HFF-Myc (cell line): Measurements from ENCODE around the gene KCNK2.
A peak's percentile ranks its signal among the peaks of the same experiment; 100 is the strongest.

ENCODE experiments used
- DNase-seq: peaks from one replicate; pipeline ENCODE4 v3.0.0-alpha.2; 2011; ENCODE audit warnings: low read depth; ENCODE audit errors: extremely low read depth
- H3K4me3 ChIP-seq: replicated peaks from 2 replicates; pipeline ENCODE4 v1.5.1; 2011; ENCODE audit warnings: low read depth, mild to moderate bottlenecking, control low read depth, low read length
- TF ChIP-seq, protein P1 (sequence below): IDR thresholded peaks from 2 replicates; pipeline ENCODE4 v1.5.1; 2012; ENCODE audit warnings: mild to moderate bottlenecking, low read depth, low read length, control low read depth; ENCODE audit errors: missing control alignments

KCNK2 gene

DNA sequence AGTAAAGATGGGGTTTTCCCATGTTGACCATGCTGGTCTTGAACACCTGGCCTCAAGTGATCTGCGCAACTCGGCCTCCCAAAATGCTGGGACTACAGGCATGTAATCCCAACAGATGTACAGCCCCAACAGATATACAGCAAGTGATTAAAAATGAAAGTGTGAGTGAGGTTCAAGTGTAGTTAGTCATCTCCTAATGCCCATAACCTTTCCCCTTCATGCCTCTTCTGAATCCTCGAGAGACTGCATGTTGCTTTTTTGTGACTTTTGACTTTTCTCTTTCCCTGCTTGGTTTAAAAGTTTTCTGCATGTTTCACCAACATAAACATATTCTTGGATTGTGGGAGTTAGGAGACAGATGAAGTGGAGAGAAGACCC, 31.2 kb downstream of the KCNK2 start:
- DNase-seq = peak; percentile 6
- no peak overlapping the region for H3K4me3 ChIP-seq
- TF ChIP-seq, protein P1, sequence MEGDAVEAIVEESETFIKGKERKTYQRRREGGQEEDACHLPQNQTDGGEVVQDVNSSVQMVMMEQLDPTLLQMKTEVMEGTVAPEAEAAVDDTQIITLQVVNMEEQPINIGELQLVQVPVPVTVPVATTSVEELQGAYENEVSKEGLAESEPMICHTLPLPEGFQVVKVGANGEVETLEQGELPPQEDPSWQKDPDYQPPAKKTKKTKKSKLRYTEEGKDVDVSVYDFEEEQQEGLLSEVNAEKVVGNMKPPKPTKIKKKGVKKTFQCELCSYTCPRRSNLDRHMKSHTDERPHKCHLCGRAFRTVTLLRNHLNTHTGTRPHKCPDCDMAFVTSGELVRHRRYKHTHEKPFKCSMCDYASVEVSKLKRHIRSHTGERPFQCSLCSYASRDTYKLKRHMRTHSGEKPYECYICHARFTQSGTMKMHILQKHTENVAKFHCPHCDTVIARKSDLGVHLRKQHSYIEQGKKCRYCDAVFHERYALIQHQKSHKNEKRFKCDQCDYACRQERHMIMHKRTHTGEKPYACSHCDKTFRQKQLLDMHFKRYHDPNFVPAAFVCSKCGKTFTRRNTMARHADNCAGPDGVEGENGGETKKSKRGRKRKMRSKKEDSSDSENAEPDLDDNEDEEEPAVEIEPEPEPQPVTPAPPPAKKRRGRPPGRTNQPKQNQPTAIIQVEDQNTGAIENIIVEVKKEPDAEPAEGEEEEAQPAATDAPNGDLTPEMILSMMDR = no peak

DNA sequence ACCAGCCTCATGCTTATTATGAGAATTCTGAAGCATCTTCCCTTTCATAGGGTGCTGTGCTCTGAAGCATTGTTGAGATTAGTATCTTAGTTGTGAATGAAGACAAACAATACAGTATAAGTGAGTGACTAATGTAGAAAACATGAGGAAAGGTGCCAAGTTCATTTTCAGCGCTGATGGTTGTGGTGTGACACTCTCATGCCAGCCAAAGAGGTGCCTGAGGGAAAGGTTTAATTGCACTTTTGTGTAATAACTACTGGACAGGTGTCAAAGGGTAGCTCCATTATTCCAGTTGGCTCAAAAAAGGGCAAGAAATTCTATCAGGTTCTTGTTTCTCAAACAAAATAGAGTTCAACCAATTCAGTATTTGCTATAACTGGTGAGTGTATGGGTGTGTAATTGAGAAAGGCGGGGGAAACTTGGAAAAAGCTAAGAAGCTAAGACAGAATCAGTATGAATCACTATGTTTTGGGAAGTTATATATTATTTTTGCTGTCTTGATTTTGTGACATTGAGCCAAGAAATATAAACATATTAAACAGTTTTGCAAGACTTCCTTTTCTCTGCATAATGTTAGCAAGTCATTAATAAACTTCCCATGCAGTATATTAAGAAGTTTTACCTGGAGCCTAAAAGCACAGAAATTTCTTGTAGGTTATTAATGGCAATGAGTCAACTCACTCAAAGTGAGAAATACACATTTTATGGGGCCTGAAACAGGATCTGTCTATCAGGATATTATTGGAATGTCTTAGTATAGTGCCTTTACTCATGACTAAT, 31.8 kb downstream of the KCNK2 start:
- DNase-seq = peak; percentile 56

DNA sequence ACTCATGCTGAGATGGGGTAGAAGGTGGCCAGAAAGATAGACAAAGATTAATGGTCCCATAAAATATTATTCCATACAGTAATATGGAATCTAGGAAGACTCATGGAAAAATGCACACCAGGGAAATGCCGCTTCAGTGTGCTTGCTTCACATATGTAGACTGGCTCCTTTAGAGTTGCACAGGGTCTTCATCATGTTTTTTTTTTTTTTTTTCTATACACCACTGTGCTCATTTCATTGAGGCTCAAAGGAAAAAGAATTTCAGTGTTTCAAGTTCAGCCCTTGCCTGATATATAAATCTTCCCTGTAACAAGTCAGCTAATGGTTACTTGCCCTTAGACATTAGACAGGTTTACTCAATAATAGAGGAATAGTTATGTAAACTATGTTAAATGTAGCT, 33.2 kb downstream of the KCNK2 start:
- H3K4me3 ChIP-seq = no peak overlapping the region
- no peak for DNase-seq
- TF ChIP-seq, protein P1 = no peak

More for the DNA sequence above, 31.8 kb downstream of the KCNK2 start:
- H3K4me3 ChIP-seq = no peak overlapping the region
- TF ChIP-seq, protein P1 = no peak

DNA sequence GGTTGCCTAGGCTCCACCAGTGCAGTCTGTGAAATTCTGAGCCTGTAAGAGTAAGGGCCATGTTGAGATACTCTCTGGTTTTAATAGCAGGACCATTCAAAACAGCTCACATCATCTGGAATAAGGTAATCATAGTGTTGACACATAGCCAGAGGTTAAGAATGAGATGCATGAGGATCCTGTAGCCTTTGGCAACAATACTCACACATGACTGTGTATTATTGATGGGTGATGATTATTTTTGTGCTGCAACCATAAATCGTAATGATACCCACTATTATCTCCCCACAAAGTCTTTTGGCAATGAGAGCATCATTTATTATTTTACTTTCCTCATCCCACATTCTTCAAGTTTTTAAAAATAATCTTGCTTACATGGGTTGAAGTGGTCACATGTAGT, 35.5 kb downstream of the KCNK2 start:
- DNase-seq = no peak
- TF ChIP-seq, protein P1 = no peak
- no peak overlapping the region for H3K4me3 ChIP-seq

DNA sequence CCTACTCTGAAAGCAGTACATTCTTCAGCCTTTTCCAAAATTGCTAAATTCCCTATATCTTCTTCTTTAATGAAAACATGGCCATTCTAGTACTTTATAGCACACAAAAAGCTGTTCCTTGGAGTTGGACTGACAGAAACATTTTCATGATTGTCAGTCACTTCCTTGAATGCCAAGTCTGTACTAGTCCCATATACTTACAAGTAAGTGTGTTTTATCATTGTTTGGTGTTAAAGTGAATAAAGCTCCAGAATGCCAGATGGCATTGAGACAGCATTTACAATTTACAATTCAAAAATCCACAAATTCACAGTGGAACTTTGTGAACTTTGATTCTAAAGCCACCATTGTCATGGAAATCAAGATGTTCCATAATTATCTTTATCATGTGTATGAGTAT, 36.5 kb downstream of the KCNK2 start:
- no peak overlapping the region for H3K4me3 ChIP-seq

DNA sequence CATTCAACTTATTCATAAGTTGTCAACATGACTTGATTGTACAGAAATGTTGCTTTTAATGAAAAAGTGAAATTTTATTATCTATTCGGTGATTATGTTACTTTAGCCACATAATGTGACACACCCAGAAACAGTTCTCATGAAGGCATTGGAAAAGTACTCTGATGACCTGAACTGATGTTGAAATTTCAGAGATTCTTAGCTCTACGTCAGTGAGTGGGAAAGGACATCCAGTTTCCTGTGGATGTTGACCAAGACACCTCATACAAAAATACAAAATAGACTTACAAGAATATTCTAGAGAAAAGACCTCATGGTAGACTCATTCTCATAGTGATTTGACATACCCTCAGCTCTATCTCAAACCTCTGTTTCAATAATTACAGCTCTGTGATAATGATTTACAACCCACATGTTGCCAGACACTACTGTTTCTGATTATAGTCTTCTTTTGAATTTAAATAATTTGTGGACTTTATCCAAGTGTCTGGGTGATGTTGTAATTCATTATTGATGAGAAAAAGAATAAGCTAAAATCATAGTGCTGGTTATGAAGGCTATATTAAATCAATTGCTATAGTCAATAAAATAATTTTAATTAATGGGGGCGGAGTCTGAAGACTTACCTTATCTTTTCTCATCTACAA, 37.3 kb downstream of the KCNK2 start:
- no peak for DNase-seq

More for the DNA sequence above, 36.5 kb downstream of the KCNK2 start:
- no peak for DNase-seq
- TF ChIP-seq, protein P1 = no peak

More for the DNA sequence above, 37.3 kb downstream of the KCNK2 start:
- TF ChIP-seq, protein P1 = no peak
- no peak overlapping the region for H3K4me3 ChIP-seq
